OCI-M1 (cell line): ENCODE results near the gene FILIP1.

Experiments used
- DNase-seq: peaks from one replicate; lab custom pipeline; 2025; lab: John Stamatoyannopoulos, UW

Gene FILIP1

DNA sequence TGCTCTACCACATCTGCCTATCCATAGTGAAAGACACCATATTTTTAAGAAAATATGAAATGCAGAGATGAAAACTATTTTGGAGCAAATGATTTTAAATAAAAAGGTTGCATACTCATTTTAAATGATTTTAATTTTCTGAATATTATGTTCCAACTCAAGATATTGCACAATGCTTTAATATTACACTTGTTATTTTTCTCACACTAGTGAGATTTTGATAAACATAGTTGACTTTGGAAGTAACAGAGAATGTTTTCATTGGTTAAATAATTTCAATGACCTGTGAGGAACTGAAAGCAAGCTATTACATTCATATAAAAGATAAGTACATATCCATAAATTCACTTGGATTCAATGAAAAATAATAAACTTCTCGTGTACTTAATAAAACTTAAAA lies 201.9 kb downstream of the FILIP1 start:
- DNase-seq: no peak

DNA sequence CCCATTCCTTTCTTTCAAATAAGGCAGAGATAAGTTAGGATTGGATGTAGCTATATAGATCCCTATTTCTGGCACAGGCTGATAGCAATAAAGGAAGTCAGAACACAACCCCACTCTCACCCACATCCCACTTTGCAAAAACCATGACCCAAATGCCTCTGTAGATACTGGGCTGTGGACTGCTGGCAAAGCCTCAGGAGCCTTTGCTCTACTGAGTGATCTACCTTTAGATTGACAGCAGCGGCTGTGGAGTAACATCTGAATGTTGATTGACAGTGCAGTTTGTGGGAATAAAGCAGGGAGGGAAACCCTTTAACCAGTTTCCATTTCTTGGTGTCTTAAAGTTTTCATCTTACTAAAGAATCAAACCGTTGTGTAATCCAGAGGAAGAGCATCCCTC lies 202.3 kb downstream of the FILIP1 start:
- DNase-seq: peak; percentile 48

- DNase-seq: no peak
Observed at GRCh38 chr6:75290136-75290945, 203.3 kb downstream of the FILIP1 start.

- DNase-seq: no peak
Observed at GRCh38 chr6:75288023-75288422, 205.6 kb downstream of the FILIP1 start.

DNA sequence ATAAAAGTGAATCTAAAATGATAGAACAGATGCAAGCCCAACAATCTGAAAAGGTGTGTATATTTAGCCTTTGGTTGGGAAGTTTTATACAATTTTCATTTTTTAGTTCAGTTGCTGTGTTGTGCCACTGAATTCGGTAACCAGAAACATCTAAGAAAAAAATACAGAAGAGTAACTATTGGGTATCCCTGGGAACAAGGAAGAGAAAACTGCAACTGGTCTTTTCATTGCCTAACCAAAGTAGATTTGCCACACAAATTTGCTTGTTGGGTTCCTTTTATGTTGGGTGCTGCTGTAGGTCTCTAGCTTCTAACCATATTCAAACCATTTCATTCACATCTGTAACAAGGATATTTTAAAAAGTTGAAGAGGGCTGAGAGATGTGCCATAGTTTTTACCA lies 206.2 kb downstream of the FILIP1 start:
- no peak for DNase-seq

GRCh38 chr6:75286955-75287354 lies 206.6 kb downstream of the FILIP1 start:
- no peak for DNase-seq

GRCh38 chr6:75285283-75285639 lies 208.3 kb downstream of the FILIP1 start:
- peak; percentile 79 for DNase-seq

DNA sequence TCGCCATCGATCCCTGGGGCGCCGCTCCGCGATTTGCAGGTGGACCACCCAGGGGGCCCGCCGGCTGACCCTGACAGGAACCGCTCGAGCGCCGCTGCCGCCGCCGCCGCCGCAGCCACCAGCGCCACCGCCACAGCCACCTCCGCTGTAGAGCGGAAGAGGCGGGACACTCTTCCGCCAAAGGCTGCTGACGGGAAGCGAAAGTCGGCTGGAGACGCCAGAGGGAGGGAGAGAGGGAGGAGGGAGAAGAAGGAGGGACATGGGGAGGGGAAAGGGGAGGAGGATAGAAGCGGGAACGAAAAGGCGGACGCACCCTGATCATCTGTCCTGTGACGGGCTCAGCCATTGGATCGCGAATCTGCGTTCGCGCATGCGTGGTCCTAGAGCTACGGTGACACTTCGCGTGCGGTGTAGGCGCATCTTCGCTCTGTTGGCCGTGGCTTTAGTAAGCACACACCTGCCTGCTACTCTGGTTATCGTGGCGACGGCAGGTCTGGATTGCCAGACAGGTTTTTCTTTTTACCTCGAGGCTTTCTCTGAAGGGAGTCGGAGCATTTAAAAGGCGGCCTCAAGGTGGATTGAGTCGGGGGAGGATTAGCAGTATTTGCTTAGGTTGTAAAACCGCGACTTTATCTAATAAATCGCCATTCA lies 208.8 kb downstream of the FILIP1 start, which contains the start of gene TMEM30A:
TSS of gene TMEM30A (minus strand) at position 161 of the 651 bp plus-strand sequence. CDS start at position 7, 154 bp downstream.
- DNase-seq: peak; percentile 99

GRCh38 chr6:75283907-75284631 lies 209.5 kb downstream of the FILIP1 start:
- DNase-seq: peak; percentile 62

- no peak for DNase-seq
Observed at GRCh38 chr6:75282706-75283105, 210.9 kb downstream of the FILIP1 start.

- no peak for DNase-seq
Observed at GRCh38 chr6:75281653-75282052, 211.9 kb downstream of the FILIP1 start.

DNA sequence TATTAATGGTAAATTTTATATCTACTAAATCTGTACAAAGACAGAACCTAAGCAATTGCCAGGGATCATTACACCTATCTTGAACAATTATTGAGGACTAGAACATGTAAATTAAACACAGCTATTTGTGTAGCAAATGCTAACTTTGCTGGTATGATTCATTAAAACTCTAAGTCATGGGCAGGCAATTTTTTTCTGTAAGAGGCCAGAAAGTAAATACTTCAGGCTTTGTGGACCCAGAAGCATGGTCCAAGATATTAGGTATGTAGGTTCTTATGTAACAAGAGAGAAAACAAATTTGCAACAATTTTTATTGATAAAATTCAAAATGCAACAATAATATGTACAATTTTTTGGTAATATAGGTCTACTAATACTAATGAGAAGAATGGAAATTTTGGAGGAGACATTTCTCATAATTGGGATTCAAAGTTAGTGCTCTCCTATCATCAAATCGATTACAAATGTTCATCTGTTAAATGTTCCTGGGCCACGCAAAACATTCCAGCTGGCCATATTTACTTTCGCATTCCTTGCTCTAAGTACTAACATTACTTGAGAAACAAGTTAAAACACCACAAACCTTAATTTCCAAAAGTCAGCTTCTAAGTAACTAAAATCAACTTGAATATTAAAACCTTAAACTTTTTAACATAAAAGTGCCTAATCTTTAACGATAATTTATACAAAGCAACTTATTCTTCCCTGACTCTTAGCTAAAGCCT lies 213.3 kb downstream of the FILIP1 start:
- no peak for DNase-seq

DNA sequence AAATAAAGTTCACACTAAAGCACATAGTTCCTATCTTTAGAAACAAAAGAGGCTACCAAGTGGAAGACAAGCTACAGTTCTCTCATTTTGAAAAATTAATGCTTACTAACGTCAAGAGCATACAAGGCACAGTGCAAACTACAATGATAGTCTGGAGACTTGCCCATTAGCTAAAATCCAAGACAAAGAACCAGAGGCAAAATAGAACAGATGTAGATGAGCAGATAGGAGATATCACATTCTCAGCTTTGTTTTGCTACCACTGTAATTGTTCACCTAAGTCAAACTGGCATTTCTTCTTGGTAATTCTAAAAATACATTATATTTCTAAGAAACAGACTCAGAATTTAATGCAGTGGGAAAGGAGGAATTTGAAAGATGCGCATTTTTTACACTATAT lies 214.2 kb downstream of the FILIP1 start:
- DNase-seq: peak; percentile 70

GRCh38 chr6:75278474-75279077 lies 215.0 kb downstream of the FILIP1 start:
- DNase-seq: peak; percentile 40

- DNase-seq: no peak
Observed at GRCh38 chr6:75275067-75275466, 218.5 kb downstream of the FILIP1 start.

GRCh38 chr6:75273009-75273408 lies 220.6 kb downstream of the FILIP1 start:
- DNase-seq: no peak

GRCh38 chr6:75272145-75272840 lies 221.3 kb downstream of the FILIP1 start:
- DNase-seq: no peak

- no peak for DNase-seq
Observed at GRCh38 chr6:75268988-75269354, 224.6 kb downstream of the FILIP1 start.

- no peak for DNase-seq
Observed at GRCh38 chr6:75268121-75268987, 225.2 kb downstream of the FILIP1 start.

DNA sequence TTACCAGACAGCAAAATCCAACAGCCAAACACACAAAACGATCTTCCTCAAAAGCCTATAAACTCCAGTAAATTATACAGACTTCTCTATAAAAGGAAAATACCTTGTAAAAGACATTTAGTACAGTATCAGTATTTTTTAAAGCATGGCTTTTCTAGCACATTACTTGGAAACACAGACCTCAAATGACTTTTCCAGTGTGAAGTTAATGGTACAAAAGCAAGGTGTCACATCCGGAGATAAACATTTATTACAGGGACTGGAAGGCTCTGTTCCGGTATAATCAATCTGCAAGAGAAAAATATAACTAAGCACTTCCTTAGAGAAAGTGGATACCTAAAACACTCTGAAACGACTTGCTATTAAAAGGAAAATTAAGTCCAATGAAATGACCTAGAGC lies 226.1 kb downstream of the FILIP1 start:
- no peak for DNase-seq
